ENCODE data around the gene SAMD9.

GRCh38 chr7:93117327-93117726 is 452 bp downstream of the SAMD9 start:
- TF ChIP-seq CTCF (conservative IDR thresholded peaks at IDR 0.05): no peak
- TF ChIP-seq ZFX (IDR thresholded peaks at IDR 0.05): no peak

All from C4-2B (cell line).